ENCODE results near the gene NDUFS6.

NDUFS6 gene

GRCh38 chr5:1855075-1855474 is 53.9 kb downstream of the NDUFS6 start:
- no peak for FAIRE-seq

DNA sequence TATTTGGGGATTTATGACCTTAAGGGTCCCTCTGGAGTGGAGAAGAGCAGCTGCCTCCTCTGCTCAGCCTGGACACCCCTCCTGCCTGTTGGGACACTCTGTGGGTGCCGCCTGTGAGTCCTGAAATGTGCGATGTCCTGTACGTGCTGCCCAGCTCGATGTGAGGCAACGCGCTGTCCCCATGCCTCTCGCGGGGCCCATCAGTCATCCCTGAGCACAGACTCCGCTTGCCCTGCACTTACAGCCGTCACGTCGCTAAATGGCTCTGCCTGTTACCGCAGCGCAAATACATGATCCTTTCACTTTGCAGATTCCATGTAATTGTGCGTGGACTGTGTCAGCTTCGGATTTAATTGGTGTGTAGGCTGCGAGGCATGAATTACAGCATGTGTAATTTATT is 54.4 kb downstream of the NDUFS6 start:
- FAIRE-seq, result no peak
- TF ChIP-seq PAX5 (IDR thresholded peaks at IDR 0.05; ENCODE audit: insufficient read depth, low read length, severe bottlenecking), result no peak
- no peak for TF ChIP-seq POLR2A (IDR thresholded peaks at IDR 0.05; ENCODE audit: low read depth, low read length)
- no peak for TF ChIP-seq POU2F2 (IDR thresholded peaks at IDR 0.05; ENCODE audit: low read depth, low read length)
- TF ChIP-seq TAF1 (IDR thresholded peaks at IDR 0.05; ENCODE audit: low read depth, low read length), result no peak
- TF ChIP-seq POLR2AphosphoS5 (IDR thresholded peaks at IDR 0.05; ENCODE audit: low read depth, low read length), result no peak
- TF ChIP-seq SPI1 (IDR thresholded peaks at IDR 0.05; ENCODE audit: low read depth, low read length), result no peak
- no peak for DNase-seq (ENCODE audit: insufficient read length, low spot score)

More at GRCh38 chr5:1855075-1855474, 53.9 kb downstream of the NDUFS6 start:
- DNase-seq (ENCODE audit: insufficient read length, low spot score), result no peak
- TF ChIP-seq PAX5 (IDR thresholded peaks at IDR 0.05; ENCODE audit: insufficient read depth, low read length, severe bottlenecking) (no peak), TAF1 (IDR thresholded peaks at IDR 0.05; ENCODE audit: low read depth, low read length) (no peak)

GRCh38 chr5:1856596-1857255 is 55.5 kb downstream of the NDUFS6 start:
- TF ChIP-seq POU2F2 (IDR thresholded peaks at IDR 0.05; ENCODE audit: low read depth, low read length) (no peak), POLR2AphosphoS5 (IDR thresholded peaks at IDR 0.05; ENCODE audit: low read depth, low read length) (no peak), TAF1 (IDR thresholded peaks at IDR 0.05; ENCODE audit: low read depth, low read length) (no peak), POLR2A (IDR thresholded peaks at IDR 0.05; ENCODE audit: low read depth, low read length) (no peak), SPI1 (IDR thresholded peaks at IDR 0.05; ENCODE audit: low read depth, low read length) (no peak), PAX5 (IDR thresholded peaks at IDR 0.05; ENCODE audit: insufficient read depth, low read length, severe bottlenecking) (no peak)
- DNase-seq (ENCODE audit: insufficient read length, low spot score) (no peak), FAIRE-seq (no peak)

DNA sequence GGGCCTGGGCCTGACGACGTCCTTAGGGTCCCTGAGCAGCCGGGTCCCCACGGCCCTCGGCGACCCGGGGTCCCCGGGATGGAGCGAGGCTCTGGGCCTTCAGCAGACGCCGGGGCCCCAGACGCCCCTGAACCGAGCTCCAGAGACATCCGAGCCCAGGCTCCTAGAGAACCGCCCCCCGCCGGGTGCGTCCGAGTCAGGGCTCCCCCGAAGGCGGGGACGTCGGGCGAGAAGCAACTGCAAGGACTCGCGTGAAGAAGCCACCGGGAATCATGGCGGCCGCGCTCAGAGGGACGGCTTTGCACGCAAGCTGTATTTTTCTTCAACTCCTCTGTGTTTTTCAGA is 56.0 kb downstream of the NDUFS6 start:
- TF ChIP-seq SPI1 (IDR thresholded peaks at IDR 0.05; ENCODE audit: low read depth, low read length) (no peak), PAX5 (IDR thresholded peaks at IDR 0.05; ENCODE audit: insufficient read depth, low read length, severe bottlenecking) (no peak)
- DNase-seq (ENCODE audit: insufficient read length, low spot score) (no peak), FAIRE-seq (no peak)

DNA sequence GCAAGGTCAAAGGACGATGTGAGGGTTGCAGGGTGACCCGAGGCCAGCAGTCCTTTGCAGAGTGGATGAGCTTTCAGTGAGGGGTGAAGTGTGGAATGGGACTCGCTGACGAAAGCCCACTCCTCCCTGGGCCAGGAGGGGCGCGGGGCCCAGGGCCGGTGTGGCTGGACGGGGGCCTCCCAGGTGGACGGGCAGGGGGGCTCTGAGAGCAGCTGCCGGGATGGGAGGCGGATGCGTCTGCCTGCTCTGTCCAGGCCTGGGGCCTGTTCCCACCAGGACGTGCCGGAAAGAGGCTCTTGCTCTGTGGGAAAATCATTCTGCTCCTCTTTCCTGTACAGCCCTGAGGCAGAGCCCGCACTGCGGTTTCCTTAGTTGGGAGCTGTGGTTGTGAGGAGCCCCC is 57.2 kb downstream of the NDUFS6 start:
- TF ChIP-seq POLR2AphosphoS5 (IDR thresholded peaks at IDR 0.05; ENCODE audit: low read depth, low read length) (no peak), POU2F2 (IDR thresholded peaks at IDR 0.05; ENCODE audit: low read depth, low read length) (no peak), TAF1 (IDR thresholded peaks at IDR 0.05; ENCODE audit: low read depth, low read length) (no peak), SPI1 (IDR thresholded peaks at IDR 0.05; ENCODE audit: low read depth, low read length) (no peak), POLR2A (IDR thresholded peaks at IDR 0.05; ENCODE audit: low read depth, low read length) (no peak), PAX5 (IDR thresholded peaks at IDR 0.05; ENCODE audit: insufficient read depth, low read length, severe bottlenecking) (no peak)
- no peak for FAIRE-seq

GRCh38 chr5:1859099-1859498 is 57.9 kb downstream of the NDUFS6 start:
- no peak for TF ChIP-seq PAX5 (IDR thresholded peaks at IDR 0.05; ENCODE audit: insufficient read depth, low read length, severe bottlenecking)
- no peak for TF ChIP-seq POLR2AphosphoS5 (IDR thresholded peaks at IDR 0.05; ENCODE audit: low read depth, low read length)
- no peak for TF ChIP-seq POU2F2 (IDR thresholded peaks at IDR 0.05; ENCODE audit: low read depth, low read length)
- no peak for TF ChIP-seq SPI1 (IDR thresholded peaks at IDR 0.05; ENCODE audit: low read depth, low read length)
- no peak for TF ChIP-seq POLR2A (IDR thresholded peaks at IDR 0.05; ENCODE audit: low read depth, low read length)
- TF ChIP-seq TAF1 (IDR thresholded peaks at IDR 0.05; ENCODE audit: low read depth, low read length), result no peak
- FAIRE-seq, result no peak
- DNase-seq (ENCODE audit: insufficient read length, low spot score), result no peak

More for the DNA sequence above, 57.2 kb downstream of the NDUFS6 start:
- no peak for DNase-seq (ENCODE audit: insufficient read length, low spot score)

- TF ChIP-seq TAF1 (IDR thresholded peaks at IDR 0.05; ENCODE audit: low read depth, low read length) (no peak), POLR2A (IDR thresholded peaks at IDR 0.05; ENCODE audit: low read depth, low read length) (no peak), SPI1 (IDR thresholded peaks at IDR 0.05; ENCODE audit: low read depth, low read length) (no peak), POLR2AphosphoS5 (IDR thresholded peaks at IDR 0.05; ENCODE audit: low read depth, low read length) (no peak), PAX5 (IDR thresholded peaks at IDR 0.05; ENCODE audit: insufficient read depth, low read length, severe bottlenecking) (no peak), POU2F2 (IDR thresholded peaks at IDR 0.05; ENCODE audit: low read depth, low read length) (no peak)
- DNase-seq (ENCODE audit: insufficient read length, low spot score), result no peak
- no peak for FAIRE-seq
Observed at GRCh38 chr5:1860021-1860610, 58.9 kb downstream of the NDUFS6 start.

- TF ChIP-seq PAX5 (IDR thresholded peaks at IDR 0.05; ENCODE audit: insufficient read depth, low read length, severe bottlenecking) (no peak), TAF1 (IDR thresholded peaks at IDR 0.05; ENCODE audit: low read depth, low read length) (no peak), POLR2A (IDR thresholded peaks at IDR 0.05; ENCODE audit: low read depth, low read length) (no peak), POU2F2 (IDR thresholded peaks at IDR 0.05; ENCODE audit: low read depth, low read length) (no peak), SPI1 (IDR thresholded peaks at IDR 0.05; ENCODE audit: low read depth, low read length) (no peak), POLR2AphosphoS5 (IDR thresholded peaks at IDR 0.05; ENCODE audit: low read depth, low read length) (no peak)
- no peak for FAIRE-seq
- DNase-seq (ENCODE audit: insufficient read length, low spot score), result no peak
Observed at GRCh38 chr5:1860949-1861348, 59.7 kb downstream of the NDUFS6 start.

DNA sequence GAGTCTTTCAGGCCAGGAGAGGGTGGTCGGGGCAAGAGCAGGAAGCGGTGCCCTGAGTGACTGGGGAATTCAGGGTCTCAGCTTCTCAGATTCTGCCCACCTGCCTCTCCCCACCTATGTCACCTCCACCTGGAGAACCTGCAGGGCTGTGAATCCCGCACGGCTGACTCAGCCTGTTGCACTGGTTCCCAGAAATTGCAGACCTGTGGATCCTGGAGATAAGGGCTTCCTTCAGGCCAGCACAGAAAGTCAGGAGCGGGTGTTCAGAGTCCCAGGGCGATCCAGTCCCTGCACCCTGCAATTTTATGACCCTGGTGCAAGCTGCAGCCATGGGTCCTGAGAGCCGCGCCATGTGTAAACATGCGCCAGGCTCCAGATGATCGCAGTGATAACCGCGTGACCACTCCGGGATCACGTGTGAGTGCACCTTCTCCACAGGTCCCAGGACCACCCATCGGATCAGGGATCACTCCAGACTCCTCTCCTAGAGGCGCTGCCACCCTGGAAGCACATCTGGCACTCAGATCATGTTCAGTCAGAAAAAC is 63.8 kb downstream of the NDUFS6 start:
- DNase-seq (ENCODE audit: insufficient read length, low spot score) (no peak), FAIRE-seq (no peak)

More for the DNA sequence above, 63.8 kb downstream of the NDUFS6 start:
- no peak for TF ChIP-seq POLR2A (IDR thresholded peaks at IDR 0.05; ENCODE audit: low read depth, low read length)
- TF ChIP-seq POU2F2 (IDR thresholded peaks at IDR 0.05; ENCODE audit: low read depth, low read length), result no peak
- TF ChIP-seq SPI1 (IDR thresholded peaks at IDR 0.05; ENCODE audit: low read depth, low read length), result no peak
- TF ChIP-seq TAF1 (IDR thresholded peaks at IDR 0.05; ENCODE audit: low read depth, low read length), result no peak
- no peak for TF ChIP-seq PAX5 (IDR thresholded peaks at IDR 0.05; ENCODE audit: insufficient read depth, low read length, severe bottlenecking)
- no peak for TF ChIP-seq POLR2AphosphoS5 (IDR thresholded peaks at IDR 0.05; ENCODE audit: low read depth, low read length)

Measured in GM12891 (cell line).